OCI-LY1 (cell line): ENCODE results near the gene SULT2B1.

Experiments
- H2AFZ ChIP-seq: fragments of 200-600 bp; sonication (generic), shearing (Covaris generic); 2 replicates; pipeline ENCODE4 v1.6.0; 2014; ENCODE audit warnings: antibody characterized with exemption, mild to moderate bottlenecking, low read length
- H3F3A ChIP-seq: fragments of 200-600 bp; sonication (generic), shearing (Covaris generic); 2 replicates; pipeline ENCODE4 v1.6.0; 2014; ENCODE audit warnings: mild to moderate bottlenecking, antibody characterized with exemption, low read length, moderate library complexity; ENCODE audit not compliant: insufficient read depth
- H3K27ac ChIP-seq: fragments of 200-600 bp; sonication (generic); 2 replicates; pipeline ENCODE4 v1.5.1; 2014; ENCODE audit warnings: low read length, mixed run types, mild to moderate bottlenecking, low read depth; ENCODE audit not compliant: poor library complexity, severe bottlenecking
- H3K27me3 ChIP-seq: fragments of 200-600 bp; sonication (generic); 2 replicates; pipeline ENCODE4 v1.6.0; 2014; ENCODE audit warnings: antibody characterized with exemption, mild to moderate bottlenecking, low read length, moderate library complexity; ENCODE audit not compliant: insufficient read depth
- H3K36me3 ChIP-seq: fragments of 200-600 bp; sonication (generic); 2 replicates; pipeline ENCODE4 v1.6.1; 2014; ENCODE audit warnings: mild to moderate bottlenecking, antibody characterized with exemption, low read length, moderate library complexity, mixed read lengths; ENCODE audit not compliant: insufficient read depth
- H3K4me1 ChIP-seq: fragments of 200-600 bp; sonication (generic); 2 replicates; pipeline ENCODE4 v1.5.1; 2014; ENCODE audit warnings: mild to moderate bottlenecking, low read length, moderate library complexity; ENCODE audit not compliant: insufficient read depth, severe bottlenecking
- H3K4me2 ChIP-seq: fragments of 200-600 bp; sonication (generic), shearing (Covaris generic); 2 replicates; pipeline ENCODE4 v1.6.1; 2014; ENCODE audit warnings: low read length
- H3K4me3 ChIP-seq: fragments of 200-600 bp; sonication (generic); 2 replicates; pipeline ENCODE4 v1.5.1; 2014; ENCODE audit warnings: low read length, low read depth, mild to moderate bottlenecking, mixed read lengths; ENCODE audit not compliant: poor library complexity, severe bottlenecking
- H3K79me2 ChIP-seq: fragments of 200-600 bp; shearing (Covaris generic); 2 replicates; pipeline ENCODE4 v1.6.1; 2016; ENCODE audit warnings: mixed run types, low read length, mixed read lengths; ENCODE audit not compliant: insufficient read depth
- H3K9ac ChIP-seq: fragments of 200-600 bp; sonication (generic), shearing (Covaris generic); 2 replicates; pipeline ENCODE4 v1.6.1; 2014; ENCODE audit warnings: mild to moderate bottlenecking, low read length, mixed read lengths
- H3K9me2 ChIP-seq: fragments of 200-600 bp; sonication (generic), shearing (Covaris generic); 2 replicates; pipeline ENCODE4 v1.6.1; 2014; ENCODE audit warnings: low read depth, mild to moderate bottlenecking, low read length, mixed read lengths
- H3K9me3 ChIP-seq: fragments of 200-600 bp; shearing (Covaris generic); 2 replicates; pipeline ENCODE4 v1.6.1; 2014; ENCODE audit warnings: low read length, mixed read lengths
- H4K20me1 ChIP-seq: fragments of 200-600 bp; sonication (generic), shearing (Covaris generic); 2 replicates; pipeline ENCODE4 v1.6.0; 2016; ENCODE audit warnings: mild to moderate bottlenecking, low read length; ENCODE audit not compliant: insufficient read depth
- CTCF ChIP-seq: fragments of 200-600 bp; sonication (generic), shearing (Covaris generic); IDR thresholded peaks from 2 replicates; pipeline ENCODE4 v1.5.1; 2017; ENCODE audit warnings: mild to moderate bottlenecking, antibody characterized with exemption, low read length, moderate library complexity, mixed read lengths
- EZH2 ChIP-seq: fragments of 200-600 bp; sonication (generic), shearing (Covaris generic); IDR thresholded peaks from 2 replicates; pipeline ENCODE4 v1.8.0; 2017; ENCODE audit warnings: borderline replicate concordance, mixed run types, mild to moderate bottlenecking, antibody characterized with exemption, low read length, moderate library complexity, mixed read lengths

SULT2B1 gene

GRCh38 chr19:48560095-48560530, 8.1 kb downstream of the SULT2B1 start:
- TF ChIP-seq EZH2 (no peak), CTCF (peak; percentile 28; the same call in 1 of the 2 replicates)
- Histone ChIP-seq H3K36me3 (no peaks in the 10 kb centered on the region), H2AFZ (no peak overlapping the region), H3K9me2 (no peaks in the 10 kb centered on the region), H3K9me3 (no peaks in the 10 kb centered on the region), H3K4me2 (no peak overlapping the region), H3K27ac (no peak overlapping the region), H3K4me1 (no peaks in the 10 kb centered on the region), H3K9ac (no peak overlapping the region), H3K4me3 (no peak overlapping the region), H3K79me2 (no peaks in the 10 kb centered on the region), H3F3A (no peaks in the 10 kb centered on the region), H3K27me3 (no peaks in the 10 kb centered on the region), H4K20me1 (no peaks in the 10 kb centered on the region)

GRCh38 chr19:48561412-48561811, 9.4 kb downstream of the SULT2B1 start:
- Histone ChIP-seq H3K4me3 (no peak overlapping the region), H3K4me1 (no peaks in the 10 kb centered on the region), H3F3A (no peaks in the 10 kb centered on the region), H3K9ac (no peak overlapping the region), H4K20me1 (no peaks in the 10 kb centered on the region), H3K36me3 (no peaks in the 10 kb centered on the region), H3K9me3 (no peaks in the 10 kb centered on the region), H3K79me2 (no peaks in the 10 kb centered on the region), H3K9me2 (no peaks in the 10 kb centered on the region), H3K27ac (no peak overlapping the region), H3K27me3 (no peaks in the 10 kb centered on the region), H3K4me2 (no peak overlapping the region), H2AFZ (no peak overlapping the region)
- TF ChIP-seq CTCF (no peak), EZH2 (no peak)

GRCh38 chr19:48565090-48565489, 13.1 kb downstream of the SULT2B1 start:
- TF ChIP-seq EZH2: no peak
- TF ChIP-seq CTCF: no peak
- H3K4me2 ChIP-seq: no peak overlapping the region

More at GRCh38 chr19:48565090-48565489, 13.1 kb downstream of the SULT2B1 start:
- no peaks in the 10 kb centered on the region for H4K20me1 ChIP-seq
- no peaks in the 10 kb centered on the region for H3K9me2 ChIP-seq
- no peaks in the 10 kb centered on the region for H3K27me3 ChIP-seq
- H3K4me1 ChIP-seq: no peaks in the 10 kb centered on the region
- no peaks in the 10 kb centered on the region for H3F3A ChIP-seq
- no peaks in the 10 kb centered on the region for H3K36me3 ChIP-seq
- H3K9ac ChIP-seq: no peak overlapping the region
- H3K4me3 ChIP-seq: no peak overlapping the region
- H3K27ac ChIP-seq: no peak overlapping the region
- no peaks in the 10 kb centered on the region for H3K79me2 ChIP-seq
- no peak overlapping the region for H2AFZ ChIP-seq
- H3K9me3 ChIP-seq: no peaks in the 10 kb centered on the region
